CD4-positive, alpha-beta T cell (primary cell): Measurements from ENCODE around the gene SACS. TPM values are rescaled to one million over a fixed set of nuclear protein-coding genes. Genes with fewer than 3 reads are reported as not detected.

Source experiments
- ATAC-seq: fragments of 200-7000 bp; cut with Tn5 transposase; one replicate; pipeline ENCODE4 v1.10.0; 2022; ENCODE audit warnings: mild to moderate bottlenecking; ENCODE audit not compliant: poor library complexity
- CTCF ChIA-PET: fragments of 350-600 bp; sonication (Branson Sonifier 250); formaldehyde crosslinking; loops from one replicate; lab custom pipeline; 2021; ENCODE audit warnings: antibody characterized with exemption, inconsistent platforms; lab: Charles Lee
- POLR2A ChIA-PET: fragments of 350-600 bp; sonication (Branson Sonifier 250); formaldehyde crosslinking; loops from one replicate; lab custom pipeline; 2021; ENCODE audit warnings: antibody characterized with exemption, inconsistent platforms; lab: Charles Lee
- DNase-seq, 14 experiments: peaks; one replicate each; pipeline ENCODE4 v3.0.0-alpha.2; 2013 to 2020; ENCODE audit warnings: mixed read lengths in 2 of 14
- H3K27ac ChIP-seq, 2 donors: one replicate each; pipeline versions ENCODE4 v1.5.1 to v1.7.0; 2013; ENCODE audit warnings: low read length in 2 of 2, low read depth in 1 of 2, mild to moderate bottlenecking in 1 of 2
- H3K27me3 ChIP-seq, 2 experiments: 1 replicate in 1 of 2; 2 replicates in 1 of 2; pipeline versions ENCODE4 v1.6.1 to v1.7.0; 2013; ENCODE audit warnings: low read length in 2 of 2, control low read depth in 1 of 2, mild to moderate bottlenecking in 1 of 2, moderate library complexity in 1 of 2; ENCODE audit not compliant: insufficient read depth in 2 of 2, control insufficient read depth in 1 of 2
- H3K36me3 ChIP-seq: one replicate; pipeline ENCODE4 v1.6.1; 2013; ENCODE audit warnings: low read length, control low read depth; ENCODE audit not compliant: insufficient read depth
- H3K4me1 ChIP-seq: one replicate; pipeline ENCODE4 v1.6.1; 2013; ENCODE audit warnings: low read length, control low read depth; ENCODE audit not compliant: insufficient read depth
- H3K4me3 ChIP-seq: one replicate; pipeline ENCODE4 v1.5.1; 2013; ENCODE audit warnings: mild to moderate bottlenecking, low read length, moderate library complexity
- H3K9me3 ChIP-seq, 2 experiments: 1 replicate in 1 of 2; 2 replicates in 1 of 2; pipeline versions ENCODE4 v1.6.1 to v1.7.0; 2013; ENCODE audit warnings: low read length in 2 of 2, mild to moderate bottlenecking in 2 of 2, control low read depth in 1 of 2, moderate library complexity in 1 of 2; ENCODE audit not compliant: control insufficient read depth in 1 of 2, insufficient read depth in 1 of 2
- H3K27ac Mint-ChIP-seq: one replicate; pipeline ENCODE4 v1.8.0; 2020; ENCODE audit warnings: mixed read lengths
- H3K27me3 Mint-ChIP-seq: one replicate; pipeline ENCODE4 v1.8.0; 2021; ENCODE audit warnings: mixed read lengths
- H3K36me3 Mint-ChIP-seq: one replicate; pipeline ENCODE4 v1.8.0; 2021; ENCODE audit warnings: low read depth, mixed read lengths
- H3K4me1 Mint-ChIP-seq: one replicate; pipeline ENCODE4 v1.8.0; 2021; ENCODE audit warnings: low read depth, mixed read lengths
- H3K4me3 Mint-ChIP-seq: one replicate; pipeline ENCODE4 v1.8.0; 2020; ENCODE audit warnings: mild to moderate bottlenecking, mixed read lengths
- H3K9me3 Mint-ChIP-seq: one replicate; pipeline ENCODE4 v1.8.0; 2020; ENCODE audit warnings: mixed read lengths
- CTCF ChIP-seq: fragments of 200-600 bp; IDR thresholded peaks from one replicate; pipeline ENCODE4 v1.8.0; 2022; ENCODE audit warnings: antibody characterized with exemption, mild to moderate bottlenecking
- intact Hi-C, 2 experiments: fragments of 100-400 bp; cut with DNase I in 1 of 2; cut with micrococcal nuclease in 1 of 2; formaldehyde crosslinking; loops; one replicate each; pipeline versions ENCODE4 v1.15.1 to v1.9.0; 2023 to 2025; cut with DNase I, micrococcal nuclease
- total RNA-seq, 174 experiments: library from RNA in 2 of 174; stranded (reverse) in 2 of 174; gene quantifications; one replicate each; pipeline ENCODE4 v1.2.3 and lab custom pipeline; 2021 to 2026

The SACS gene
- total RNA-seq, 2 experiments from 2014 or later, result 8.7 to 11.6 TPM

GRCh38 chr13:23450340-23451046, 17.0 kb upstream of the SACS start:
- no peak overlapping the region for H3K4me3 ChIP-seq
- intact Hi-C loops, result no loop called here
- Mint-ChIP-seq H3K27ac (no peak overlapping the region), H3K4me3 (no peak overlapping the region), H3K4me1 (no peaks in the 10 kb centered on the region), H3K9me3 (no peaks in the 10 kb centered on the region), H3K27me3 (no peaks in the 10 kb centered on the region), H3K36me3 (no peaks in the 10 kb centered on the region)
- CTCF ChIA-PET, result no interaction called here
- no peaks in the 10 kb centered on the region for H3K4me1 ChIP-seq
- DNase-seq (no peak), ATAC-seq (no peak)
- H3K36me3 ChIP-seq, result no peaks in the 10 kb centered on the region
- POLR2A ChIA-PET, result no interaction called here
- no peak overlapping the region for H3K27ac ChIP-seq
- no peak for TF ChIP-seq CTCF
- no peaks in the 10 kb centered on the region for H3K9me3 ChIP-seq
- peaks cover 0 to under 1% of the 10 kb centered on the region in 2 experiments for H3K27me3 ChIP-seq

GRCh38 chr13:23449398-23450162, 16.1 kb upstream of the SACS start:
- Mint-ChIP-seq H3K4me3 (no peak overlapping the region), H3K4me1 (no peaks in the 10 kb centered on the region), H3K36me3 (no peaks in the 10 kb centered on the region), H3K9me3 (no peaks in the 10 kb centered on the region), H3K27me3 (no peaks in the 10 kb centered on the region), H3K27ac (no peak overlapping the region)
- intact Hi-C loops, result no loop called here
- H3K27me3 ChIP-seq, result no peaks in the 10 kb centered on the region
- ChIA-PET CTCF (no interaction called here), POLR2A (no interaction called here)
- H3K4me1 ChIP-seq, result no peaks in the 10 kb centered on the region
- no peak overlapping the region for H3K4me3 ChIP-seq
- no peak for ATAC-seq
- no peak for DNase-seq
- TF ChIP-seq CTCF, result no peak
- H3K36me3 ChIP-seq, result no peaks in the 10 kb centered on the region
- H3K9me3 ChIP-seq, result no peaks in the 10 kb centered on the region
- no peak overlapping the region for H3K27ac ChIP-seq

GRCh38 chr13:23447927-23448326, 14.4 kb upstream of the SACS start:
- Histone ChIP-seq H3K36me3 (no peaks in the 10 kb centered on the region), H3K4me3 (no peak overlapping the region), H3K27me3 (no peaks in the 10 kb centered on the region), H3K27ac (no peak overlapping the region), H3K4me1 (no peaks in the 10 kb centered on the region), H3K9me3 (no peaks in the 10 kb centered on the region)
- no peaks in the 10 kb centered on the region for H3K36me3 Mint-ChIP-seq
- CTCF ChIA-PET, result interaction anchor here (0.6 kb wide), 1 partner anchor 417 kb away, joined by 3 read pairs; no protein-coding TSS in a partner anchor
- H3K4me3 Mint-ChIP-seq, result no peak overlapping the region
- H3K27me3 Mint-ChIP-seq, result no peaks in the 10 kb centered on the region
- intact Hi-C loops, result no loop called here
- H3K27ac Mint-ChIP-seq, result no peak overlapping the region
- no peaks in the 10 kb centered on the region for H3K4me1 Mint-ChIP-seq
- no peak for TF ChIP-seq CTCF
- POLR2A ChIA-PET, result no interaction called here
- DNase-seq, result no peak
- H3K9me3 Mint-ChIP-seq, result no peaks in the 10 kb centered on the region
- no peak for ATAC-seq
